Erythroblast (primary cell): ENCODE data around the gene ORMDL3.

Experiments used
- GATA1 ChIP-seq: IDR thresholded peaks from 2 replicates; pipeline ENCODE4 v1.6.1; 2011; ENCODE audit warnings: low read depth, mild to moderate bottlenecking, control low read depth, low read length, moderate library complexity
- POLR2A ChIP-seq: IDR thresholded peaks from 2 replicates; pipeline ENCODE4 v1.6.1; 2011; ENCODE audit warnings: mild to moderate bottlenecking, low read length

- TF ChIP-seq POLR2A (no peak), GATA1 (no peak)
Measured at GRCh38 chr17:39889200-39889599, 38.2 kb downstream of the ORMDL3 start.
